ENCODE results near the gene MAGEB3.

Gene MAGEB3

DNA sequence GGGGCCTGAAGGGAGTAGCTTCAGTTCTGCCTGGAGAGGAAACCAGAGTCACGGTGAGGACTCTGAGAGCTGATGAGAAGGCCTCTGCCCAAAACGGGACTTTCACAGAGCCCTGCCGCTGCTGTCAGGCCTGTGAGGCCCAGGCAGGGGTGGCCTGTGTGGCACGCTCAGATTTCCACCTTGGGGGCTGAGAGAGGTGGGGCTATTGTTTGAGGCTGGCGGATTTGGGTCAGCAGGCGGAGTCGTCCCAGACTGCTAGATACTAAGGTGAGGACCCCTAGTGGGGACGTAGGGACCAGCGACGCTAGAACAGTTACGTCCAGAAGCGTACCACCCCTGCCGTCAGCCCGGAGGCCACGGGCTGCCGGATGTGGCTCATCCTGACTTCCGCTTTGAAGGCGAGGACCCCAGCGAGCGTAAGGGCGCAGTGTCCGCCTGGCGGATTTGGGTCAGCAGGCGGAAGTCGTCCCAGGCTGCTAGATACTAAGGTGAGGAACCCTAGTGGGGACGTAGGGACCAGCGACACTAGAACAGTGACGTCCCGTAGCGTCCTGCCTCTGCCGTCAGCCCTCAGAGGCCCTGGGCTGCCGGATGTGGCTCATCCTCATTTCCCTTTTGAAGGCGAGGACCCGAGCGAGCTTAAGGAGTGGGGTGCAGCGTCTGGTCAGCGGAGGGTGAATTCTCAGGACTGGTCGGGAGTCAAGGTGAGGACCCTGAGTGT, 16.5 kb downstream of the MAGEB3 start, which contains the start of gene MAGEB1:
Gene MAGEB1, plus strand, starts transcription at position 378 of the 721 bp plus-strand sequence. CDS start 3,348 bp downstream, outside the sequence.
- TF ChIP-seq, protein P1, sequence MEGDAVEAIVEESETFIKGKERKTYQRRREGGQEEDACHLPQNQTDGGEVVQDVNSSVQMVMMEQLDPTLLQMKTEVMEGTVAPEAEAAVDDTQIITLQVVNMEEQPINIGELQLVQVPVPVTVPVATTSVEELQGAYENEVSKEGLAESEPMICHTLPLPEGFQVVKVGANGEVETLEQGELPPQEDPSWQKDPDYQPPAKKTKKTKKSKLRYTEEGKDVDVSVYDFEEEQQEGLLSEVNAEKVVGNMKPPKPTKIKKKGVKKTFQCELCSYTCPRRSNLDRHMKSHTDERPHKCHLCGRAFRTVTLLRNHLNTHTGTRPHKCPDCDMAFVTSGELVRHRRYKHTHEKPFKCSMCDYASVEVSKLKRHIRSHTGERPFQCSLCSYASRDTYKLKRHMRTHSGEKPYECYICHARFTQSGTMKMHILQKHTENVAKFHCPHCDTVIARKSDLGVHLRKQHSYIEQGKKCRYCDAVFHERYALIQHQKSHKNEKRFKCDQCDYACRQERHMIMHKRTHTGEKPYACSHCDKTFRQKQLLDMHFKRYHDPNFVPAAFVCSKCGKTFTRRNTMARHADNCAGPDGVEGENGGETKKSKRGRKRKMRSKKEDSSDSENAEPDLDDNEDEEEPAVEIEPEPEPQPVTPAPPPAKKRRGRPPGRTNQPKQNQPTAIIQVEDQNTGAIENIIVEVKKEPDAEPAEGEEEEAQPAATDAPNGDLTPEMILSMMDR (IDR thresholded peaks at IDR 0.05; ENCODE audit: insufficient read depth, low read depth, low read length, missing control alignments), result no peak
- DNase-seq (ENCODE audit: low read depth), result peak; percentile 46
- H3K4me3 ChIP-seq (ENCODE audit: low read depth, low read length), result no peak within 1 kb of the TSS

DNA sequence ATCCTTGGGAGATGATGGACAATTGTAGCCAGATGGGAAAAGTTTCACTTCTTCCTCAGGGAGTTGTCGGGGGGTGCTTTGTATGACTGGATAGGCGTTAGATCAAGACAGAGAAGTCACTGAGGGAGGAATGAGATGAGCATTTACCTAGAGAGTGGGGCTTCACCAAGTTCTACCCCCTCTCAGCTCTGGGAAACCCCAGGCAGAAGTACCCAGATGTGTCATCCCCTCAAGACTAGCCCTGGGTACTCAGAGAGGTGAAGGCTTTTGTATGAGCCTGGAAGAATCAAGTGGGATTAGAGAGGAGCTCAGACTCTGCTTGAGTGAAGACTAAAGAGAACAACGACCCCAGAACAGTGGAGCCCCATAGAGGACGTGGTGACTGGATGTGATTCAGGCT, 18.4 kb downstream of the MAGEB3 start:
- TF ChIP-seq, protein P1 (IDR thresholded peaks at IDR 0.05; ENCODE audit: insufficient read depth, low read depth, low read length, missing control alignments), result no peak
- peak; percentile 58 for DNase-seq (ENCODE audit: low read depth)
- no peak overlapping the region for H3K4me3 ChIP-seq (ENCODE audit: low read depth, low read length)

DNA sequence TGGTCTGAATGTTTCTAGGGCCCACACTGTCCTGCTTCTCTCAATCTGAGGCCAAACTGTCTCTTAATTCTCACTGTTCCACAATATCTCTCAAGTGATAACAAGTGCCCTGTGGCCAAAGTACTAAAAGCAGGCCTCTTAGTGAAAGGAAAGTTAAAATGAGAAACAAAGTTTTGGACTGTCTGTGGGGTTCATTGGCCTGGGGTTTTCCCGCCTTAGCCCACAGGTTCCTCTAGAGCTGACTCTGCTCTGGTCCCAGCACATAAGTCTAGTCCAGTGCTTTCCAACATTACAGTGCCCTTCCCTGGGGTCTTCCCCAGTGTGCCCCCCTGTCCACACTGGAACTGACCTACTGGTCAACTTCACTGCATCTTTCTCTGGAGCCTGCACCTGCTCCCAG, 22.8 kb downstream of the MAGEB3 start:
- DNase-seq (ENCODE audit: low read depth), result peak; percentile 45
- TF ChIP-seq, protein P1 (IDR thresholded peaks at IDR 0.05; ENCODE audit: insufficient read depth, low read depth, low read length, missing control alignments), result no peak

DNA sequence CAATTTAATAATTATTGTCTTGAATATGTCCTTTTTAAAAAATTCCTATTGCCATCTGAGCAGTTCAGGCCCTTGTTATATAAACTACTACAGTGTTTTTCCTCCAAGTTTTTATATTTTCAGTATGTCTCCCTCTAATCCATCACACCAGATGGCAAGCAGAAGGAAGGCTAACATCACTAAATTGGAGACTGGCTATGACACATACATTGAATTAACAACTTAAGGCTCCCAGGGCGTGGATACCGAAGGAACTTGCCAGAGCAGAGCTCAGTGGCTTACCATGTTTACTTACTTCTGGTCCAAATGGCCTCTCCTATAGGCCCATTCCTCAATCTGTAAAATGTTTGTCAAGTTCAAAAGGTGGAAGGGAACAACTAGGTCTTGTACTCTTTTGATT, 29.5 kb downstream of the MAGEB3 start:
- TF ChIP-seq, protein P1 (IDR thresholded peaks at IDR 0.05; ENCODE audit: insufficient read depth, low read depth, low read length, missing control alignments), result no peak
- no peak overlapping the region for H3K4me3 ChIP-seq (ENCODE audit: low read depth, low read length)
- no peak for DNase-seq (ENCODE audit: low read depth)

More for the DNA sequence above, 22.8 kb downstream of the MAGEB3 start:
- H3K4me3 ChIP-seq (ENCODE audit: low read depth, low read length), result no peak overlapping the region

DNA sequence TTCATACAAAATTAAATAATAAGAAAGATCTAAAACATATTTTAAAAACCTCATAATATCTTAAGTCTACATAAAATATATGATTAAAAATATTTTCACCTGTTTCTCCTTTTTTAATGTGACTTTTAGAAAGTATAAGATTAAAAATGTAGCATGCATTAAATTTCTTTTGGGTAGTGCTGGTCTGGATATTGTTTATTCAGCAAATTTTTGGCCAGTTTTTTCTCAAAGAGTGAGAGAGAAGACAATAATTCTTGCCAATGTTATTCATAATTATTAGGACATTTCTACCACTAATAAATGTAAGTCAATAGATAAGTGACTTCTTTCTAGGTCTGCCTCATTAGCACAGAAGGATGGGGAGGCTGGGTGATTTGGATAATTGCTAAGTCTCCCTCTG, 30.6 kb downstream of the MAGEB3 start:
- no peak overlapping the region for H3K4me3 ChIP-seq (ENCODE audit: low read depth, low read length)
- TF ChIP-seq, protein P1 (IDR thresholded peaks at IDR 0.05; ENCODE audit: insufficient read depth, low read depth, low read length, missing control alignments), result no peak
- DNase-seq (ENCODE audit: low read depth), result no peak

DNA sequence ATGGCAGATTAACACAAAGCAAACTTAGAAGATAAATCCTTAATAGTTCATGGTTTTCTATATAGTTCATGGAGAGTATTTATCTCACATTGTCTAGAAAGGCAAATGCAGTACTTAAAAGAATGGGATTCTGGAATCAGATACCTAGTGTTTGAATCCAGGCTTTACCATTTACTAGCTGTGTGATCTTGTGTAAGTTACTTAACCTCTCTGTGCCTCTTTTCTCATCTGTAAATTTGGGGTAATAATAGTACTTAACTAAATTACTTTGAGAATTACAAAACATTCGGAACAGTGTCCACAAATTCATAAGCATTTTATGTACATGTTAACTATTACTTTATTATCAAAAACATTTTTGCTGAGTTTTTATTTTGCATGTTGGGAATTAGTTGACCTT, 32.3 kb downstream of the MAGEB3 start:
- no peak overlapping the region for H3K4me3 ChIP-seq (ENCODE audit: low read depth, low read length)
- no peak for DNase-seq (ENCODE audit: low read depth)
- TF ChIP-seq, protein P1 (IDR thresholded peaks at IDR 0.05; ENCODE audit: insufficient read depth, low read depth, low read length, missing control alignments), result no peak

DNA sequence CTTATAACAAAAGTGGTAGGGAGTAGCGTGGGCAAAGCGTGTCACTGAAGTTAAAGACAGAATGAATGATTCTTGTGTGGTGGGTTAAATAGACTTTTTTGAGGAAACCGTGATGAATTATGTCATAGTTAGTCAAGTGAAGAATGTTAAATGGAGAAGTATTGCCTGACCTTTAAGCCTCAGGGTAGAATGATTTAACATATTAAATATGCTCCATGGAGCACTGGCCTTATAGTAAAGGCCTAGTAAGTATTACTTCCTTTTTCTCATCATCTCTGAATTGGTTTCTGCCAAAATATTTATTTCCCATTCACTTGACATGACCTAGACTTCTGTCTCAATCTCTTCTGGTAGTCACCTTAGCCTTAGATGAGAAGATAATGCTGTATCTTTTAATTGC, 40.2 kb downstream of the MAGEB3 start:
- no peak overlapping the region for H3K4me3 ChIP-seq (ENCODE audit: low read depth, low read length)
- no peak for DNase-seq (ENCODE audit: low read depth)
- TF ChIP-seq, protein P1 (IDR thresholded peaks at IDR 0.05; ENCODE audit: insufficient read depth, low read depth, low read length, missing control alignments), result no peak
